ENCODE measurements around the gene FANCC.

DNA sequence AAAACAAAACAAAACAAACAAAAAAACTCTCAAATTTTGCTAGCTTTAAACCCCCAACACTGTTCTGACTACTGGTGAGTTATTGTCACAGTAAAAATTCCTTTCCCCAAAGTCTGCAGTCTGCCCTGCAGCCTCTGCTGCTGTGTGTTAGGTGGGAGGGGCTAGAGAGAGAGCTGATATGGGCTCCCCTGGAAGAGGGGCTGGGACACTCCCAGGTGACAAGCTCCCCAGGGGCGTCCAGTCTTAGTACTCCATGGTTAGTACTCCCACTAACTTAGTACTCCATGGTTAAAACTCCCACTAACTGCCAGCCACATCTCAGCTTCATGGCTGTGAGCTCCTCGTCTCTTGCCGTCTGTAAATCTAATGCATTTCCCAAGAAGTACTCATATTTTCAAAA is 191.9 kb downstream of the FANCC start:
- TF ChIP-seq, protein P1, sequence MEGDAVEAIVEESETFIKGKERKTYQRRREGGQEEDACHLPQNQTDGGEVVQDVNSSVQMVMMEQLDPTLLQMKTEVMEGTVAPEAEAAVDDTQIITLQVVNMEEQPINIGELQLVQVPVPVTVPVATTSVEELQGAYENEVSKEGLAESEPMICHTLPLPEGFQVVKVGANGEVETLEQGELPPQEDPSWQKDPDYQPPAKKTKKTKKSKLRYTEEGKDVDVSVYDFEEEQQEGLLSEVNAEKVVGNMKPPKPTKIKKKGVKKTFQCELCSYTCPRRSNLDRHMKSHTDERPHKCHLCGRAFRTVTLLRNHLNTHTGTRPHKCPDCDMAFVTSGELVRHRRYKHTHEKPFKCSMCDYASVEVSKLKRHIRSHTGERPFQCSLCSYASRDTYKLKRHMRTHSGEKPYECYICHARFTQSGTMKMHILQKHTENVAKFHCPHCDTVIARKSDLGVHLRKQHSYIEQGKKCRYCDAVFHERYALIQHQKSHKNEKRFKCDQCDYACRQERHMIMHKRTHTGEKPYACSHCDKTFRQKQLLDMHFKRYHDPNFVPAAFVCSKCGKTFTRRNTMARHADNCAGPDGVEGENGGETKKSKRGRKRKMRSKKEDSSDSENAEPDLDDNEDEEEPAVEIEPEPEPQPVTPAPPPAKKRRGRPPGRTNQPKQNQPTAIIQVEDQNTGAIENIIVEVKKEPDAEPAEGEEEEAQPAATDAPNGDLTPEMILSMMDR (IDR thresholded peaks at IDR 0.05) = no peak
- no peak for TF ChIP-seq POLR2A (IDR thresholded peaks at IDR 0.05)
